GM19193 (cell line): ENCODE data around the gene GALNT6.

Experiments
- POLR2A ChIP-seq: IDR thresholded peaks from 4 replicates; pipeline ENCODE4 v1.6.1; 2011; ENCODE audit not compliant: insufficient read depth, insufficient read length; ENCODE audit errors: extremely low read depth

Gene GALNT6

GRCh38 chr12:51417826-51418225, 26.6 kb upstream of the GALNT6 start:
- no peak for TF ChIP-seq POLR2A

- TF ChIP-seq POLR2A: no peak
Measured at GRCh38 chr12:51415931-51416330, 24.7 kb upstream of the GALNT6 start.

- TF ChIP-seq POLR2A: no peak
Measured at GRCh38 chr12:51413791-51414190, 22.6 kb upstream of the GALNT6 start.

GRCh38 chr12:51413149-51413548, 21.9 kb upstream of the GALNT6 start:
- no peak for TF ChIP-seq POLR2A

GRCh38 chr12:51409846-51410245, 18.6 kb upstream of the GALNT6 start:
- no peak for TF ChIP-seq POLR2A

- TF ChIP-seq POLR2A: no peak
Measured at GRCh38 chr12:51407604-51408003, 16.4 kb upstream of the GALNT6 start.

GRCh38 chr12:51406859-51407258, 15.7 kb upstream of the GALNT6 start:
- TF ChIP-seq POLR2A: no peak

GRCh38 chr12:51406290-51406689, 15.1 kb upstream of the GALNT6 start:
- TF ChIP-seq POLR2A: no peak

GRCh38 chr12:51405801-51406207, 14.6 kb upstream of the GALNT6 start:
- TF ChIP-seq POLR2A: no peak

- no peak for TF ChIP-seq POLR2A
Measured at GRCh38 chr12:51404627-51405026, 13.4 kb upstream of the GALNT6 start.

- TF ChIP-seq POLR2A: no peak
Measured at GRCh38 chr12:51403681-51404136, 12.5 kb upstream of the GALNT6 start.

GRCh38 chr12:51403159-51403558, 12.0 kb upstream of the GALNT6 start:
- TF ChIP-seq POLR2A: no peak

- no peak for TF ChIP-seq POLR2A
Measured at GRCh38 chr12:51401900-51402299, 10.7 kb upstream of the GALNT6 start.

GRCh38 chr12:51401486-51401885, 10.3 kb upstream of the GALNT6 start:
- no peak for TF ChIP-seq POLR2A

GRCh38 chr12:51401020-51401419, 9.8 kb upstream of the GALNT6 start:
- no peak for TF ChIP-seq POLR2A

GRCh38 chr12:51399891-51400290, 8.7 kb upstream of the GALNT6 start:
- no peak for TF ChIP-seq POLR2A

- no peak for TF ChIP-seq POLR2A
Measured at GRCh38 chr12:51397670-51398069, 6.5 kb upstream of the GALNT6 start.
